SK-N-SH treated with all-trans-retinoic acid at 6 μM for 48 hours (cell line): ENCODE data around the gene RGS9BP.

ENCODE experiments used
- ATAC-seq: fragments of 200-7000 bp; cut with Tn5 transposase; 3 replicates; pipeline ENCODE4 v1.9.1; 2020; ENCODE audit warnings: mild to moderate bottlenecking, moderate library complexity
- ARNTL ChIP-seq: fragments of 450-650 bp; formaldehyde crosslinking; IDR thresholded peaks from 2 replicates; pipeline ENCODE4 v1.5.0; 2020; ENCODE audit warnings: low read depth, mild to moderate bottlenecking, moderate library complexity, borderline replicate concordance
- BACH2 ChIP-seq: fragments of 250-450 bp; sonication (Bioruptor Pico); IDR thresholded peaks from 2 replicates; pipeline ENCODE4 v1.9.0; 2021; ENCODE audit warnings: mild to moderate bottlenecking, borderline replicate concordance
- CSDC2 ChIP-seq: fragments of 250-450 bp; sonication (Bioruptor Pico); IDR thresholded peaks from 2 replicates; pipeline ENCODE4 v1.5.0; 2020; ENCODE audit warnings: mild to moderate bottlenecking, moderate library complexity
- ESRRG ChIP-seq: fragments of 250-450 bp; sonication (Bioruptor Pico); IDR thresholded peaks from 2 replicates; pipeline ENCODE4 v1.6.1; 2021; ENCODE audit warnings: mild to moderate bottlenecking
- ISL1 ChIP-seq: fragments of 250-450 bp; sonication (Bioruptor Pico); IDR thresholded peaks from 2 replicates; pipeline ENCODE4 v2.1.2; 2022; ENCODE audit warnings: mild to moderate bottlenecking, moderate library complexity
- OSR1 ChIP-seq: fragments of 250-450 bp; sonication (Bioruptor Pico); IDR thresholded peaks from 2 replicates; pipeline ENCODE4 v1.8.0; 2022; ENCODE audit warnings: moderate library complexity, mild to moderate bottlenecking, inconsistent platforms
- RARB ChIP-seq: fragments of 250-450 bp; sonication (Bioruptor Pico); IDR thresholded peaks from 2 replicates; pipeline ENCODE4 v1.8.0; 2021; ENCODE audit warnings: mild to moderate bottlenecking, moderate library complexity
- SNAI2 ChIP-seq: fragments of 250-450 bp; sonication (Bioruptor Pico); IDR thresholded peaks from 2 replicates; pipeline ENCODE4 v1.5.0; 2020; ENCODE audit warnings: mild to moderate bottlenecking, moderate library complexity
- TOX ChIP-seq: fragments of 250-450 bp; sonication (Bioruptor Pico); IDR thresholded peaks from 2 replicates; pipeline ENCODE4 v1.8.0; 2021; ENCODE audit warnings: mild to moderate bottlenecking, moderate library complexity, borderline replicate concordance
- TSHZ2 ChIP-seq: fragments of 250-450 bp; sonication (Bioruptor Pico); IDR thresholded peaks from 2 replicates; pipeline ENCODE4 v1.5.0; 2020; ENCODE audit warnings: mild to moderate bottlenecking, moderate library complexity
- ZC3H10 ChIP-seq: fragments of 250-450 bp; sonication (Bioruptor Pico); IDR thresholded peaks from 2 replicates; pipeline ENCODE4 v1.5.1; 2021; ENCODE audit warnings: mild to moderate bottlenecking, moderate library complexity
- ZFP3 ChIP-seq: fragments of 250-450 bp; sonication (Bioruptor Pico); IDR thresholded peaks from 2 replicates; pipeline ENCODE4 v1.5.0; 2020; ENCODE audit warnings: mild to moderate bottlenecking, moderate library complexity
- ZFP30 ChIP-seq: fragments of 450-650 bp; formaldehyde crosslinking; IDR thresholded peaks from 2 replicates; pipeline ENCODE4 v1.5.0; 2022; ENCODE audit warnings: mild to moderate bottlenecking, moderate library complexity
- ZNF565 ChIP-seq: fragments of 450-650 bp; formaldehyde crosslinking; conservative IDR thresholded peaks from 2 replicates; pipeline ENCODE4 v1.5.0; 2020; ENCODE audit warnings: low read depth, mild to moderate bottlenecking, moderate library complexity
- ZNF70 ChIP-seq: fragments of 450-650 bp; formaldehyde crosslinking; IDR thresholded peaks from 2 replicates; pipeline ENCODE4 v1.5.0; 2020; ENCODE audit warnings: mild to moderate bottlenecking, moderate library complexity
- TF ChIP-seq, protein P1 (sequence below): fragments of 250-450 bp; sonication (Bioruptor Pico); IDR thresholded peaks from 2 replicates; pipeline ENCODE4 v1.5.1; 2021; ENCODE audit warnings: mild to moderate bottlenecking, moderate library complexity
- TF ChIP-seq, protein P2 (sequence below): fragments of 250-450 bp; sonication (Bioruptor Pico); IDR thresholded peaks from 2 replicates; pipeline ENCODE4 v1.8.0; 2021; ENCODE audit warnings: low read depth, mild to moderate bottlenecking, moderate library complexity, borderline replicate concordance
- TF ChIP-seq, protein P3 (sequence below): fragments of 250-450 bp; sonication (Bioruptor Pico); IDR thresholded peaks from 2 replicates; pipeline ENCODE4 v1.5.1; 2020; ENCODE audit warnings: low read depth, mild to moderate bottlenecking, moderate library complexity

Gene RGS9BP

GRCh38 chr19:32658527-32658926, 17.1 kb upstream of the RGS9BP start:
- ATAC-seq = no peak
- TF ChIP-seq BACH2 (CRISPR knock-in tag) (no peak), ISL1 (CRISPR knock-in tag) (no peak), ESRRG (CRISPR knock-in tag) (no peak), ZNF565 (CRISPR knock-in tag) (no peak), SNAI2 (no peak), ZC3H10 (no peak), ARNTL (no peak), CSDC2 (CRISPR knock-in tag) (no peak), RARB (no peak), TSHZ2 (CRISPR knock-in tag) (no peak), ZFP3 (CRISPR knock-in tag) (no peak)
- TF ChIP-seq, protein P1, sequence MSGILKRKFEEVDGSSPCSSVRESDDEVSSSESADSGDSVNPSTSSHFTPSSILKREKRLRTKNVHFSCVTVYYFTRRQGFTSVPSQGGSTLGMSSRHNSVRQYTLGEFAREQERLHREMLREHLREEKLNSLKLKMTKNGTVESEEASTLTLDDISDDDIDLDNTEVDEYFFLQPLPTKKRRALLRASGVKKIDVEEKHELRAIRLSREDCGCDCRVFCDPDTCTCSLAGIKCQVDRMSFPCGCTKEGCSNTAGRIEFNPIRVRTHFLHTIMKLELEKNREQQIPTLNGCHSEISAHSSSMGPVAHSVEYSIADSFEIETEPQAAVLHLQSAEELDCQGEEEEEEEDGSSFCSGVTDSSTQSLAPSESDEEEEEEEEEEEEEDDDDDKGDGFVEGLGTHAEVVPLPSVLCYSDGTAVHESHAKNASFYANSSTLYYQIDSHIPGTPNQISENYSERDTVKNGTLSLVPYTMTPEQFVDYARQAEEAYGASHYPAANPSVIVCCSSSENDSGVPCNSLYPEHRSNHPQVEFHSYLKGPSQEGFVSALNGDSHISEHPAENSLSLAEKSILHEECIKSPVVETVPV = no peak
- TF ChIP-seq, protein P2, sequence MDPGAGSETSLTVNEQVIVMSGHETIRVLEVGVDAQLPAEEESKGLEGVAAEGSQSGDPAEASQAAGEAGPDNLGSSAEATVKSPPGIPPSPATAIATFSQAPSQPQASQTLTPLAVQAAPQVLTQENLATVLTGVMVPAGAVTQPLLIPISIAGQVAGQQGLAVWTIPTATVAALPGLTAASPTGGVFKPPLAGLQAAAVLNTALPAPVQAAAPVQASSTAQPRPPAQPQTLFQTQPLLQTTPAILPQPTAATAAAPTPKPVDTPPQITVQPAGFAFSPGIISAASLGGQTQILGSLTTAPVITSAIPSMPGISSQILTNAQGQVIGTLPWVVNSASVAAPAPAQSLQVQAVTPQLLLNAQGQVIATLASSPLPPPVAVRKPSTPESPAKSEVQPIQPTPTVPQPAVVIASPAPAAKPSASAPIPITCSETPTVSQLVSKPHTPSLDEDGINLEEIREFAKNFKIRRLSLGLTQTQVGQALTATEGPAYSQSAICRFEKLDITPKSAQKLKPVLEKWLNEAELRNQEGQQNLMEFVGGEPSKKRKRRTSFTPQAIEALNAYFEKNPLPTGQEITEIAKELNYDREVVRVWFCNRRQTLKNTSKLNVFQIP = no peak

GRCh38 chr19:32661318-32661717, 14.3 kb upstream of the RGS9BP start:
- TF ChIP-seq ISL1 (CRISPR knock-in tag) (no peak), ZFP3 (CRISPR knock-in tag) (no peak), ESRRG (CRISPR knock-in tag) (no peak)
- TF ChIP-seq, protein P2 = no peak
- TF ChIP-seq, protein P3, sequence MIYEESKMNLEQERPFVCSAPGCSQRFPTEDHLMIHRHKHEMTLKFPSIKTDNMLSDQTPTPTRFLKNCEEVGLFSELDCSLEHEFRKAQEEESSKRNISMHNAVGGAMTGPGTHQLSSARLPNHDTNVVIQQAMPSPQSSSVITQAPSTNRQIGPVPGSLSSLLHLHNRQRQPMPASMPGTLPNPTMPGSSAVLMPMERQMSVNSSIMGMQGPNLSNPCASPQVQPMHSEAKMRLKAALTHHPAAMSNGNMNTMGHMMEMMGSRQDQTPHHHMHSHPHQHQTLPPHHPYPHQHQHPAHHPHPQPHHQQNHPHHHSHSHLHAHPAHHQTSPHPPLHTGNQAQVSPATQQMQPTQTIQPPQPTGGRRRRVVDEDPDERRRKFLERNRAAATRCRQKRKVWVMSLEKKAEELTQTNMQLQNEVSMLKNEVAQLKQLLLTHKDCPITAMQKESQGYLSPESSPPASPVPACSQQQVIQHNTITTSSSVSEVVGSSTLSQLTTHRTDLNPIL (CRISPR knock-in tag) = no peak
- no peak for ATAC-seq

GRCh38 chr19:32662186-32662585, 13.5 kb upstream of the RGS9BP start:
- TF ChIP-seq ZFP30 (no peak), ZNF70 (no peak), OSR1 (CRISPR knock-in tag) (no peak), TOX (CRISPR knock-in tag) (no peak), SNAI2 (no peak), CSDC2 (CRISPR knock-in tag) (no peak)
- TF ChIP-seq, protein P3 (CRISPR knock-in tag) = no peak
- TF ChIP-seq, protein P1 = no peak
- no peak for ATAC-seq
